HepG2 (cell line): ENCODE measurements around the gene STIM1.

Source experiments
- JUNB ChIP-seq: sonication (generic); formaldehyde crosslinking; IDR thresholded peaks from 2 replicates; pipeline ENCODE4 v1.8.0; 2022; ENCODE audit warnings: missing genetic modification reagents, mild to moderate bottlenecking, borderline replicate concordance
- PTBP1 ChIP-seq: fragments of 200-400 bp; formaldehyde crosslinking; IDR thresholded peaks from 2 replicates; pipeline ENCODE4 v1.6.1; 2018; ENCODE audit warnings: low read length, low read depth; ENCODE audit not compliant: poor library complexity, severe bottlenecking
- ZNF713 ChIP-seq: sonication (generic); formaldehyde crosslinking; IDR thresholded peaks from 2 replicates; pipeline ENCODE4 v1.4.0; 2020; ENCODE audit warnings: mild to moderate bottlenecking, missing genetic modification reagents

DNA sequence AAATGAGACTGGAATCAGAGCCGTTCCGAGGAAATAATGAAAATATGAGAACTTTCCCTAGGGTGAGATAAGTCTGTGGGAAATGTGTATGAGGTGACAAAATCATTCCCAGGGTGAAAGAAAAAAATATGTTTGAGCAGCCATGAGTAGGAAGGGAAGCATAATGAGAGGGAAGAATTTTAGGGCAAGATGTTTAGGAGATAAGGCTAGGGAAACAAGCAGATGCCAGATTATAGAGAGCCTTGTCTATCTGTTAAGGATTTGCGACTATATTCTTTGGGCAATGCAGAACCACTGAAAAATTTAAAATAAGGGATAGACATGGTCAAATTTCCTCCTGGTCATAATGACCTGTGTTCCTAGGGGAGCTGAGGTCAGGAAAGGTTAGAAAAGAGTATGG, 54.4 kb downstream of the STIM1 start:
- TF ChIP-seq JUNB (CRISPR knock-in tag) (no peak), ZNF713 (CRISPR knock-in tag) (no peak), PTBP1 (no peak)
